GM19023 (cell line): ENCODE data around the gene RAB7A.

Experiments
- ATAC-seq: cut with Tn5 transposase; IDR thresholded peaks from one replicate; pipeline ENCODE4 v1.9.1; 2021; ENCODE audit warnings: mild to moderate bottlenecking, moderate library complexity; ENCODE audit not compliant: unreplicated experiment

The RAB7A gene

GRCh38 chr3:128787256-128788253 is 61.6 kb downstream of the RAB7A start:
- ATAC-seq = no peak

- ATAC-seq = no peak
These were observed 62.4 kb downstream of the RAB7A start for GRCh38 chr3:128788268-128788869.

GRCh38 chr3:128794067-128794768 is 68.2 kb downstream of the RAB7A start:
- ATAC-seq = no peak

- peak; percentile 87 for ATAC-seq
These were observed 69.0 kb downstream of the RAB7A start for GRCh38 chr3:128794770-128795649.

GRCh38 chr3:128799653-128800052 is 73.7 kb downstream of the RAB7A start:
- ATAC-seq = no peak

GRCh38 chr3:128800241-128801187 is 74.5 kb downstream of the RAB7A start:
- no peak for ATAC-seq

GRCh38 chr3:128801779-128802380 is 75.9 kb downstream of the RAB7A start:
- ATAC-seq = no peak

- ATAC-seq = no peak
These were observed 77.3 kb downstream of the RAB7A start for GRCh38 chr3:128803307-128803706.

- ATAC-seq = peak; percentile 84
These were observed 78.2 kb downstream of the RAB7A start for GRCh38 chr3:128804017-128804810.

- ATAC-seq = no peak
These were observed 78.8 kb downstream of the RAB7A start for GRCh38 chr3:128804811-128805155.

- ATAC-seq = no peak
These were observed 79.8 kb downstream of the RAB7A start for GRCh38 chr3:128805772-128806171.

- ATAC-seq = no peak
These were observed 80.6 kb downstream of the RAB7A start for GRCh38 chr3:128806588-128806987.

GRCh38 chr3:128807186-128807830 is 81.3 kb downstream of the RAB7A start:
- no peak for ATAC-seq

GRCh38 chr3:128808672-128809071 is 82.7 kb downstream of the RAB7A start:
- ATAC-seq = no peak

- no peak for ATAC-seq
These were observed 87.1 kb downstream of the RAB7A start for GRCh38 chr3:128813097-128813496.

- no peak for ATAC-seq
These were observed 88.1 kb downstream of the RAB7A start for GRCh38 chr3:128814060-128814459.

- no peak for ATAC-seq
These were observed 88.7 kb downstream of the RAB7A start for GRCh38 chr3:128814519-128815317.
